ENCODE results near the gene ANKRD45.
"Not testable (repeated sequence)": the region's sequence is repeated elsewhere in the genome, so short reads cannot be mapped to it uniquely, and the experiment has no call there.

Gene ANKRD45

GRCh38 chr1:173669491-173669941 lies at the start of gene ANKRD45:
Gene ANKRD45, minus strand, starts transcription at chr1:173669851. Its CDS starts 10,433 bp downstream, at chr1:173659418.
- in situ Hi-C loops (cut with MboI; ENCODE audit: low sequenced_read_pairs), result no loop called here

- in situ Hi-C loops (cut with MboI; ENCODE audit: low sequenced_read_pairs), result no loop called here
Measured at GRCh38 chr1:173717238-173717637, 47.6 kb upstream of the ANKRD45 start.

DNA sequence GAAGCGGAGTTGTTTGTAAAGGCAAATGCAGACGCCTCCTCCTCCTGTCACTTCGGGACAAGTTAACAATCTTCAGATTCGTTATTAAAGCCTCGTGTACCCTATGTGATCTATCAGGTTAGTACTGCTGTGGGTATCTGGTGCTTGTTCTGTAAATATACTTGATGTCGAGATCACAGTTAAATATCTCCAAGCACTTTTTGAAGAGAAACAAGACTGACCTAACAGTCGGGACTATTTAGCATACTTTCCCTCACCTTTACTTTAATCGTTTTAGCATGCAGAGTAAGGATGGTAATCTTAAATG lies 45.8 kb upstream of the ANKRD45 start:
- in situ Hi-C loops (cut with MboI; ENCODE audit: low sequenced_read_pairs), result no loop called here

GRCh38 chr1:173714759-173715537 lies 45.3 kb upstream of the ANKRD45 start, which contains the start of gene KLHL20:
Gene KLHL20, plus strand, starts transcription at chr1:173714981. Its CDS starts 1,063 bp downstream, at chr1:173716044.
- in situ Hi-C loops (cut with MboI; ENCODE audit: low sequenced_read_pairs), result no loop called here

- in situ Hi-C loops (cut with MboI; ENCODE audit: low sequenced_read_pairs), result no loop called here
Measured at GRCh38 chr1:173714441-173714758, 44.7 kb upstream of the ANKRD45 start.

DNA sequence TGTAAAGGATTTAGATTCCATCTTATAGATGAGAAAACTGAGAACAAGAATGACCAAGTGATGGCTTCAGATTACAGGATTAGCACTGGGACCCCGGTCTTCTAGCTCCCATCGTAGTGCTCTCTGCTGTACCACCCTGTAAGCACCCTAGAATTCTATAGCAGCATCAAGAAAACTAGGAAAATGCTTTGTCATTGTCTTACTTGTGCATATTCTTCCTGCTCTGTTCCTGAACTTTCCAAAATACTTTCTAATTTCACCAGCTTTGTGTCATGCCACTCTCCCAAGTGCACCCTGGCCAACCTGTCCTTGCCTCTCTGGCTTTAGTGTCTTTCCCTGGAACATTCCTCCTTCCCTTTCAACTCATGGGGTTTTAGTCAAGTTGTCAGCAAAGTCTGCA lies 39.1 kb upstream of the ANKRD45 start:
- in situ Hi-C loops (cut with MboI; ENCODE audit: low sequenced_read_pairs), result no loop called here

DNA sequence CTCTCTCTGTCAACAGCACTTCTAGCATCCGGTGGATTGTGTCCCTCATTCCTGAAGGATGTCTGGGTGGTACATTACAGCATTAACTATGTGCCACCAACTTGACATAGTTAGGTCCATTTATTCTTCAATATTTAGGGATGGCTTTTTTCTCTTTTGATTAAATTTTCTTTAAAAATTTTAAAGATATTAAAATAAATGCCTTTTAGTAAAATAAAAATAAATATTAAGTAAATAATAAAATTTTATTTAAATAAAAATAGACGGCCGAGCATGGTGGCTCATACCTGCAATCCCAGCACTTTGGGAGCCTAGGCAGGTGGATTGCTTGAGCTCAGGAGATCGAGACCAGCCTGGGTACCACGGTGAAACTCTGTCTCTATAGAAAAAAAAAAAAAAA lies 35.5 kb upstream of the ANKRD45 start:
- in situ Hi-C loops (cut with MboI; ENCODE audit: low sequenced_read_pairs), result no loop called here

DNA sequence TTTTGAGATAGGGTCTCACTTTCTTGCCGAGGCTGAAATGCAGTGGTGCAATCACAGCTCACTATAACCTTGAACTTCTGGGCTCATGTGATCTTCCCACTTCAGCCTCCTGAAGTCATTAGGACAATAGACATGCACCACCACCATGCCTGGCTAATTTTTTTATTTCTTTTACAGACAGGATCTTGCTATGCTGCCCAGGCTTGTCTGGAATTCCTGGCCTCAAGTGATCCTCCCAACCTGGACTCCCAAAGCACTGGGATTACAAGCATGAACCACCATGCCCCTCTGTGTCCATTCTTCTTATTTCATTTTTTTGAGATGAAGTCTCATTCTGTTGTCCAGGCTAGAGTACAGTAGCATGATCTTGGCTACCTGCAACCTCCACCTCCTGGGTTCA lies 33.1 kb upstream of the ANKRD45 start:
- in situ Hi-C loops (cut with MboI; ENCODE audit: low sequenced_read_pairs), result no loop called here

DNA sequence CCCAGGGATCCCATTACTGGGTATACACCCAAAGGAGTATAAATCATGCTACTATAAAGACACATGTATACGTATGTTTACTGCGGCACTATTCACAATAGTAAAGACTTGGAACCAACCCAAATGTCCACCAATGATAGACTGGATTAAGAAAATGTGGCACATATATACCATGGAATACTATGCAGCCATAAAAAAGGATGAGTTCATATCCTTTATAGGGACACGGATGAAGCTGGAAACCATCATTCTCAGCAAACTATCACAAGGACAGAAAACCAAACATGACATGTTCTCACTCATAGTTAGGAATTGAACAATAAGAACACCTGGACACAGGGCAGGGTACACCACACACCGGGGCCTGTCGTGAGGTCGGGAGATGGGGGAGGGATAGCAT lies 31.6 kb upstream of the ANKRD45 start:
- in situ Hi-C loops (cut with MboI; ENCODE audit: low sequenced_read_pairs), result not testable (repeated sequence)

GRCh38 chr1:173693238-173693637 lies 23.6 kb upstream of the ANKRD45 start:
- in situ Hi-C loops (cut with MboI; ENCODE audit: low sequenced_read_pairs), result no loop called here

- in situ Hi-C loops (cut with MboI; ENCODE audit: low sequenced_read_pairs), result no loop called here
Measured at GRCh38 chr1:173688300-173688699, 18.6 kb upstream of the ANKRD45 start.

- in situ Hi-C loops (cut with MboI; ENCODE audit: low sequenced_read_pairs), result not testable (repeated sequence)
Measured at GRCh38 chr1:173685121-173685520, 15.5 kb upstream of the ANKRD45 start.

- in situ Hi-C loops (cut with MboI; ENCODE audit: low sequenced_read_pairs), result not testable (repeated sequence)
Measured at GRCh38 chr1:173683838-173684237, 14.2 kb upstream of the ANKRD45 start.

GRCh38 chr1:173682184-173682583 lies 12.5 kb upstream of the ANKRD45 start:
- in situ Hi-C loops (cut with MboI; ENCODE audit: low sequenced_read_pairs), result no loop called here

- in situ Hi-C loops (cut with MboI; ENCODE audit: low sequenced_read_pairs), result not testable (repeated sequence)
Measured at GRCh38 chr1:173680152-173680551, 10.5 kb upstream of the ANKRD45 start.

- in situ Hi-C loops (cut with MboI; ENCODE audit: low sequenced_read_pairs), result not testable (repeated sequence)
Measured at GRCh38 chr1:173674496-173674895, 4.8 kb upstream of the ANKRD45 start.

DNA sequence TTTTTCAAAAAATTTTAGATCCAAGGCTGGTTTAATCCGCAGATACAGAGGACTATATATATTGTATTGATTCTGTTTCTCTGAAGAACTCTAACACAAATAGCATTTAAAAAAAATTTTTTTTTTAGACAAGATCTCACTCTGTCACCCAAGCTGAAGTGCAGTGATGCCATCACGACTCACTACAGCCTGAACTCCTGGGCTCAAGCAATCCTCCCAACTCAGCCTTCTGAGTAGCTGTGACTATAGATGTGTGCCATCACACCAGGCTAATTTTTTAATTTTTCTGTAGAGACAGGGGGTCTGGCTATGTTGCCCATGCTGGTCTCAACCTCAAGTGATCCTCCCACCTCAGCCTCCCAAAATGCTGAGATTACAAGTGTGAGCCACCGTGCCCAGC lies 3.0 kb downstream of the ANKRD45 start:
- in situ Hi-C loops (cut with MboI; ENCODE audit: low sequenced_read_pairs), result no loop called here

DNA sequence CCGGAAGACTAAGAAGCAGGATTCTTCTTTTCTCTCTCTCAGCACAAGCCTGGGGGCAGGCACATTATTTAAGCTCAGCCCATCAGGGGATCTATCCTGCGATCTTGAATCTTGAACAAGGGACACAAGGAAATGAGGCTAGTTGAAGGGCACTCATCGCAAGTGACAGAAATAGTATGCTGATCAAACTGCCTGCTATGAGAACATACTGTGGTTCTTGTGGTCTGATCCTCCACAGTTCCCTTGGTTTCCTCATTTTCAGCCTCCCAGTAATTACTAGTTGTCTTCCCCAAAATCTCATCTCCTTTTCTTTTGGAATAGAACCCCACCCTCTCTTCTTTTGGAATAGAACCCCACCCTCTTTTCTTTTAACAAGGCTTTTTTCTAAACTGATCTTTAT lies 6.5 kb downstream of the ANKRD45 start:
- in situ Hi-C loops (cut with MboI; ENCODE audit: low sequenced_read_pairs), result no loop called here

DNA sequence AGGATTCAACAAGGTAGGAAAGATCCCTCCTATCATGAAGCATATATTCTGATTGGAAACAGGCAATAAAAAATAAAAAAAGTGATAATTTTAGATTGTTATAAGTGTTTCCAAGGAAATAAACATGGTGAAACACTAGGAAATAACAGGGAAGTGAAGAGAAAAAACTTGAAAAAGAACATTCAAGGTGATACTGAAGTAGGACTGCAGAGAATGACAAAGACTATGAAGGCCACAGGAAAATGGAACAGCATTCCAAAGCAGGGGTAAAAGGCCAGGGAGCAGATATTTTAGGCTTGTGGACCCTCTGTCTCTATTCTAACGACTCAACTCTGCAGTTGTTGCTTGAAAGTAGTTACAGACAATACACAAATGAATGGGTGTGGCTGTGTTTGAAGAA lies 7.9 kb downstream of the ANKRD45 start:
- in situ Hi-C loops (cut with MboI; ENCODE audit: low sequenced_read_pairs), result no loop called here

- in situ Hi-C loops (cut with MboI; ENCODE audit: low sequenced_read_pairs), result no loop called here
Measured at GRCh38 chr1:173661271-173661670, 8.4 kb downstream of the ANKRD45 start.

GRCh38 chr1:173660306-173660705 lies 9.3 kb downstream of the ANKRD45 start:
- in situ Hi-C loops (cut with MboI; ENCODE audit: low sequenced_read_pairs), result no loop called here

- in situ Hi-C loops (cut with MboI; ENCODE audit: low sequenced_read_pairs), result no loop called here
Measured at GRCh38 chr1:173648880-173649605, 20.6 kb downstream of the ANKRD45 start.
